WTC11 (cell line): ENCODE measurements around the gene AURKAIP1. TPM values are rescaled to one million over a fixed set of nuclear protein-coding genes. Genes with fewer than 3 reads are reported as not detected.

ENCODE experiments used
- ATAC-seq: fragments of 200-7000 bp; cut with Tn5 transposase; 2 replicates; pipeline ENCODE4 v1.10.0; 2021; ENCODE audit warnings: mild to moderate bottlenecking, moderate library complexity
- CTCF ChIA-PET: fragments of 300-600 bp; sonication (Branson Sonifier 250); formaldehyde crosslinking; loops from one replicate; lab custom pipeline; 2021; ENCODE audit warnings: antibody characterized with exemption; lab: Charles Lee
- POLR2A ChIA-PET: fragments of 350-600 bp; sonication (Branson Sonifier 250); formaldehyde crosslinking; loops from one replicate; lab custom pipeline; 2021; ENCODE audit warnings: antibody characterized with exemption; lab: Charles Lee
- DNase-seq: peaks from one replicate; pipeline ENCODE4 v3.0.0; 2021; ENCODE audit warnings: low spot score
- H3K27ac Mint-ChIP-seq: 2 replicates; pipeline ENCODE4 v1.8.0; 2021; ENCODE audit warnings: mixed read lengths
- H3K27me3 Mint-ChIP-seq: 2 replicates; pipeline ENCODE4 v1.8.0; 2021; ENCODE audit warnings: low read depth, mild to moderate bottlenecking, moderate library complexity, mixed read lengths
- H3K36me3 Mint-ChIP-seq: 2 replicates; pipeline ENCODE4 v1.8.0; 2021; ENCODE audit warnings: mixed read lengths
- H3K4me1 Mint-ChIP-seq: 2 replicates; pipeline ENCODE4 v1.8.0; 2022; ENCODE audit warnings: mixed read lengths
- H3K4me3 Mint-ChIP-seq: 2 replicates; pipeline ENCODE4 v1.8.0; 2021; ENCODE audit warnings: mild to moderate bottlenecking, moderate library complexity, mixed read lengths
- H3K9me3 Mint-ChIP-seq: 2 replicates; pipeline ENCODE4 v1.8.0; 2021; ENCODE audit warnings: mixed read lengths
- E2F5 ChIP-seq: sonication (generic); formaldehyde crosslinking; IDR thresholded peaks from 2 replicates; pipeline ENCODE4 v1.8.1; 2022; ENCODE audit warnings: mild to moderate bottlenecking, moderate library complexity, missing genetic modification reagents
- EMX1 ChIP-seq: fragments of 250-450 bp; sonication (Bioruptor Pico); IDR thresholded peaks from 2 replicates; pipeline ENCODE4 v1.8.0; 2021; ENCODE audit warnings: mild to moderate bottlenecking
- ERG ChIP-seq: fragments of 250-450 bp; sonication (Bioruptor Pico); IDR thresholded peaks from 2 replicates; pipeline ENCODE4 v1.8.0; 2021; ENCODE audit warnings: mild to moderate bottlenecking
- GRHL2 ChIP-seq: fragments of 250-450 bp; sonication (Bioruptor Pico); IDR thresholded peaks from 2 replicates; pipeline ENCODE4 v1.8.0; 2022; ENCODE audit warnings: mild to moderate bottlenecking, moderate library complexity; ENCODE audit not compliant: insufficient replicate concordance, severe bottlenecking
- GTF2I ChIP-seq: fragments of 250-450 bp; sonication (Bioruptor Pico); conservative IDR thresholded peaks from 2 replicates; pipeline ENCODE4 v1.4.0; 2021; ENCODE audit warnings: mild to moderate bottlenecking
- HMGA2 ChIP-seq: fragments of 250-450 bp; sonication (Bioruptor Pico); IDR thresholded peaks from 2 replicates; pipeline ENCODE4 v1.4.0; 2021; ENCODE audit warnings: mild to moderate bottlenecking, moderate library complexity
- HMGXB4 ChIP-seq: sonication (generic); formaldehyde crosslinking; IDR thresholded peaks from 2 replicates; pipeline ENCODE4 v1.8.1; 2023; ENCODE audit warnings: mild to moderate bottlenecking, moderate library complexity, missing genetic modification reagents
- MXD4 ChIP-seq: fragments of 250-450 bp; sonication (Bioruptor Pico); IDR thresholded peaks from 2 replicates; pipeline ENCODE4 v1.8.0; 2021; ENCODE audit warnings: mild to moderate bottlenecking, moderate library complexity, borderline replicate concordance
- MYBL2 ChIP-seq: sonication (generic); formaldehyde crosslinking; IDR thresholded peaks from 2 replicates; pipeline ENCODE4 v1.8.1; 2023; ENCODE audit warnings: mild to moderate bottlenecking, moderate library complexity, missing genetic modification reagents
- NFATC4 ChIP-seq: fragments of 250-450 bp; sonication (Bioruptor Pico); IDR thresholded peaks from 2 replicates; pipeline ENCODE4 v1.9.0; 2021; ENCODE audit warnings: mild to moderate bottlenecking
- NR1H2 ChIP-seq: sonication (generic); formaldehyde crosslinking; IDR thresholded peaks from 2 replicates; pipeline ENCODE4 v1.9.0; 2021; ENCODE audit warnings: mild to moderate bottlenecking, moderate library complexity, missing genetic modification reagents
- PRRX2 ChIP-seq: fragments of 250-450 bp; sonication (Bioruptor Pico); IDR thresholded peaks from 2 replicates; pipeline ENCODE4 v1.8.0; 2021; ENCODE audit warnings: mild to moderate bottlenecking
- TCF7 ChIP-seq: sonication (generic); formaldehyde crosslinking; IDR thresholded peaks from 2 replicates; pipeline ENCODE4 v1.8.0; 2022; ENCODE audit warnings: mild to moderate bottlenecking, low read depth, missing genetic modification reagents, moderate library complexity
- ZBTB21 ChIP-seq: sonication (generic); formaldehyde crosslinking; IDR thresholded peaks from 2 replicates; pipeline ENCODE4 v1.8.1; 2023; ENCODE audit warnings: mild to moderate bottlenecking, missing genetic modification reagents, borderline replicate concordance
- ZNF532 ChIP-seq: fragments of 250-450 bp; sonication (Bioruptor Pico); IDR thresholded peaks from 2 replicates; pipeline ENCODE4 v1.9.0; 2021; ENCODE audit warnings: mild to moderate bottlenecking, borderline replicate concordance
- total RNA-seq: library from RNA; stranded (reverse); gene quantifications from 3 replicates; pipeline ENCODE4 v1.2.3, GENCODE V29; 2021
- TF ChIP-seq, protein P1 (sequence below): sonication (generic); formaldehyde crosslinking; IDR thresholded peaks from 2 replicates; pipeline ENCODE4 v1.8.1; 2022; ENCODE audit warnings: low read depth, mild to moderate bottlenecking, moderate library complexity, missing genetic modification reagents, borderline replicate concordance
- TF ChIP-seq, protein P2 (sequence below): sonication (generic); formaldehyde crosslinking; IDR thresholded peaks from 2 replicates; pipeline ENCODE4 v1.8.1; 2023; ENCODE audit warnings: mild to moderate bottlenecking, missing genetic modification reagents, moderate library complexity
- TF ChIP-seq, protein P3 (sequence below): sonication (generic); formaldehyde crosslinking; IDR thresholded peaks from 2 replicates; pipeline ENCODE4 v1.8.0; 2022; ENCODE audit warnings: mild to moderate bottlenecking, missing genetic modification reagents
- TF ChIP-seq, protein P4 (sequence below): sonication (generic); formaldehyde crosslinking; IDR thresholded peaks from 2 replicates; pipeline ENCODE4 v1.8.1; 2022; ENCODE audit warnings: mild to moderate bottlenecking, missing genetic modification reagents, moderate library complexity, borderline replicate concordance
- TF ChIP-seq, protein P5 (sequence below): sonication (generic); formaldehyde crosslinking; IDR thresholded peaks from 2 replicates; pipeline ENCODE4 v1.8.0; 2022; ENCODE audit warnings: mild to moderate bottlenecking, missing genetic modification reagents

Gene AURKAIP1
- total RNA-seq, 1 experiment from 2014 or later = 268 TPM

GRCh38 chr1:1342584-1343115, 32.4 kb downstream of the AURKAIP1 start (continued):
- TF ChIP-seq E2F5 (CRISPR knock-in tag) (no peak), MXD4 (CRISPR knock-in tag) (no peak), NFATC4 (CRISPR knock-in tag) (no peak), ZNF532 (CRISPR knock-in tag) (no peak), ERG (no peak), TCF7 (no peak)
- TF ChIP-seq, protein P1, sequence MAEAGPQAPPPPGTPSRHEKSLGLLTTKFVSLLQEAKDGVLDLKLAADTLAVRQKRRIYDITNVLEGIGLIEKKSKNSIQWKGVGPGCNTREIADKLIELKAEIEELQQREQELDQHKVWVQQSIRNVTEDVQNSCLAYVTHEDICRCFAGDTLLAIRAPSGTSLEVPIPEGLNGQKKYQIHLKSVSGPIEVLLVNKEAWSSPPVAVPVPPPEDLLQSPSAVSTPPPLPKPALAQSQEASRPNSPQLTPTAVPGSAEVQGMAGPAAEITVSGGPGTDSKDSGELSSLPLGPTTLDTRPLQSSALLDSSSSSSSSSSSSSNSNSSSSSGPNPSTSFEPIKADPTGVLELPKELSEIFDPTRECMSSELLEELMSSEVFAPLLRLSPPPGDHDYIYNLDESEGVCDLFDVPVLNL = no peak
- TF ChIP-seq, protein P2, sequence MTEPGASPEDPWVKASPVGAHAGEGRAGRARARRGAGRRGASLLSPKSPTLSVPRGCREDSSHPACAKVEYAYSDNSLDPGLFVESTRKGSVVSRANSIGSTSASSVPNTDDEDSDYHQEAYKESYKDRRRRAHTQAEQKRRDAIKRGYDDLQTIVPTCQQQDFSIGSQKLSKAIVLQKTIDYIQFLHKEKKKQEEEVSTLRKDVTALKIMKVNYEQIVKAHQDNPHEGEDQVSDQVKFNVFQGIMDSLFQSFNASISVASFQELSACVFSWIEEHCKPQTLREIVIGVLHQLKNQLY = no peak

- CTCF ChIA-PET = interaction anchor here (1.0 kb wide), 1 partner anchor 12 kb away, joined by 3 read pairs; no protein-coding TSS in a partner anchor
- TF ChIP-seq ERG (no peak), GTF2I (CRISPR knock-in tag) (no peak), TCF7 (no peak), GRHL2 (CRISPR knock-in tag) (no peak), EMX1 (CRISPR knock-in tag) (no peak), ZBTB21 (no peak), HMGA2 (CRISPR knock-in tag) (no peak), PRRX2 (CRISPR knock-in tag) (no peak), MYBL2 (CRISPR knock-in tag) (no peak), NR1H2 (no peak), HMGXB4 (CRISPR knock-in tag) (no peak)
- TF ChIP-seq, protein P3, sequence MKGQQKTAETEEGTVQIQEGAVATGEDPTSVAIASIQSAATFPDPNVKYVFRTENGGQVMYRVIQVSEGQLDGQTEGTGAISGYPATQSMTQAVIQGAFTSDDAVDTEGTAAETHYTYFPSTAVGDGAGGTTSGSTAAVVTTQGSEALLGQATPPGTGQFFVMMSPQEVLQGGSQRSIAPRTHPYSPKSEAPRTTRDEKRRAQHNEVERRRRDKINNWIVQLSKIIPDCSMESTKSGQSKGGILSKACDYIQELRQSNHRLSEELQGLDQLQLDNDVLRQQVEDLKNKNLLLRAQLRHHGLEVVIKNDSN (CRISPR knock-in tag) = no peak
- TF ChIP-seq, protein P4, sequence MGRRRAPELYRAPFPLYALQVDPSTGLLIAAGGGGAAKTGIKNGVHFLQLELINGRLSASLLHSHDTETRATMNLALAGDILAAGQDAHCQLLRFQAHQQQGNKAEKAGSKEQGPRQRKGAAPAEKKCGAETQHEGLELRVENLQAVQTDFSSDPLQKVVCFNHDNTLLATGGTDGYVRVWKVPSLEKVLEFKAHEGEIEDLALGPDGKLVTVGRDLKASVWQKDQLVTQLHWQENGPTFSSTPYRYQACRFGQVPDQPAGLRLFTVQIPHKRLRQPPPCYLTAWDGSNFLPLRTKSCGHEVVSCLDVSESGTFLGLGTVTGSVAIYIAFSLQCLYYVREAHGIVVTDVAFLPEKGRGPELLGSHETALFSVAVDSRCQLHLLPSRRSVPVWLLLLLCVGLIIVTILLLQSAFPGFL (CRISPR knock-in tag) = no peak
- TF ChIP-seq, protein P5, sequence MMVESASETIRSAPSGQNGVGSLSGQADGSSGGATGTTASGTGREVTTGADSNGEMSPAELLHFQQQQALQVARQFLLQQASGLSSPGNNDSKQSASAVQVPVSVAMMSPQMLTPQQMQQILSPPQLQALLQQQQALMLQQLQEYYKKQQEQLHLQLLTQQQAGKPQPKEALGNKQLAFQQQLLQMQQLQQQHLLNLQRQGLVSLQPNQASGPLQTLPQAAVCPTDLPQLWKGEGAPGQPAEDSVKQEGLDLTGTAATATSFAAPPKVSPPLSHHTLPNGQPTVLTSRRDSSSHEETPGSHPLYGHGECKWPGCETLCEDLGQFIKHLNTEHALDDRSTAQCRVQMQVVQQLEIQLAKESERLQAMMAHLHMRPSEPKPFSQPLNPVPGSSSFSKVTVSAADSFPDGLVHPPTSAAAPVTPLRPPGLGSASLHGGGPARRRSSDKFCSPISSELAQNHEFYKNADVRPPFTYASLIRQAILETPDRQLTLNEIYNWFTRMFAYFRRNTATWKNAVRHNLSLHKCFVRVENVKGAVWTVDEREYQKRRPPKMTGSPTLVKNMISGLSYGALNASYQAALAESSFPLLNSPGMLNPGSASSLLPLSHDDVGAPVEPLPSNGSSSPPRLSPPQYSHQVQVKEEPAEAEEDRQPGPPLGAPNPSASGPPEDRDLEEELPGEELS = no peak
These were observed 32.9 kb downstream of the AURKAIP1 start for GRCh38 chr1:1342061-1342562.

More at GRCh38 chr1:1342061-1342562, 32.9 kb downstream of the AURKAIP1 start:
- Mint-ChIP-seq H3K27me3 (no peaks in the 10 kb centered on the region), H3K4me3 (no peak overlapping the region), H3K9me3 (peaks cover 8% of the 10 kb centered on the region), H3K4me1 (peaks cover under 1% of the 10 kb centered on the region), H3K36me3 (peaks cover 17% of the 10 kb centered on the region), H3K27ac (no peak overlapping the region)
- DNase-seq = no peak
- no peak for ATAC-seq
- POLR2A ChIA-PET = no interaction called here
